SK-N-SH (cell line): ENCODE results near the gene PKNOX1. TPM values are rescaled to one million over a fixed set of nuclear protein-coding genes. Genes with fewer than 3 reads are reported as not detected.

ENCODE experiments used
- CTCF ChIA-PET: fragments of 300-600, 350-600 bp; formaldehyde crosslinking; extraction: SDS; loops from one replicate; lab custom pipeline; 2021; lab: Yijun Ruan, JAX
- POLR2A ChIA-PET: fragments of 350-600 bp; sonication (Branson Sonifier 250); formaldehyde crosslinking; extraction: SDS; loops from one replicate; lab custom pipeline; 2020; ENCODE audit warnings: antibody characterized with exemption, inconsistent platforms; lab: Yijun Ruan, JAX
- DNase-seq: peaks from one replicate; pipeline ENCODE4 v3.0.0; 2012
- H2AFZ ChIP-seq: fragments of 200-600 bp; sonication (generic); 2 replicates; pipeline ENCODE4 v1.8.1; 2016; ENCODE audit warnings: antibody characterized with exemption, mild to moderate bottlenecking, low read depth
- H3F3A ChIP-seq: fragments of 200-600 bp; sonication (generic); replicated peaks from 2 replicates; pipeline ENCODE3; 2016; ENCODE audit warnings: antibody characterized with exemption, mild to moderate bottlenecking; ENCODE audit not compliant: insufficient read depth
- H3K27ac ChIP-seq, 2 experiments: fragments of 200-500 bp in 1 of 2; fragments of 200-600 bp in 1 of 2; sonication (Bioruptor generic) in 1 of 2; sonication (generic), shearing (Covaris generic) in 1 of 2; 2 replicates each; pipeline versions ENCODE4 v1.5.1 to v1.6.1; 2014 to 2016; ENCODE audit warnings: low read depth in 2 of 2, inconsistent platforms in 1 of 2, low read length in 1 of 2, mild to moderate bottlenecking in 1 of 2, mixed read lengths in 1 of 2
- H3K27me3 ChIP-seq: fragments of 200-600 bp; sonication (generic), shearing (Covaris generic); 2 replicates; pipeline ENCODE4 v1.6.1; 2016; ENCODE audit warnings: mixed run types; ENCODE audit not compliant: insufficient read depth
- H3K36me3 ChIP-seq, 2 experiments: fragments of 200-500 bp in 1 of 2; fragments of 200-600 bp in 1 of 2; sonication (Bioruptor generic) in 1 of 2; sonication (generic) in 1 of 2; replicated peaks in 1 of 2; 2 replicates each; pipeline versions ENCODE3 to v1.5.1; 2014 to 2016; ENCODE audit warnings: low read length in 1 of 2, mild to moderate bottlenecking in 1 of 2; ENCODE audit not compliant: insufficient read depth in 2 of 2, control insufficient read depth in 1 of 2
- H3K4me1 ChIP-seq, 2 experiments: fragments of 200-500 bp in 1 of 2; fragments of 200-600 bp in 1 of 2; sonication (Bioruptor generic) in 1 of 2; sonication (generic), shearing (Covaris generic) in 1 of 2; 2 replicates each; pipeline versions ENCODE4 v1.5.1 to v1.6.1; 2014 to 2016; ENCODE audit warnings: low read depth in 1 of 2, low read length in 1 of 2, mixed run types in 1 of 2; ENCODE audit not compliant: insufficient read depth in 2 of 2, control insufficient read depth in 1 of 2
- H3K4me2 ChIP-seq: fragments of 200-600 bp; sonication (generic), shearing (Covaris generic); 2 replicates; pipeline ENCODE4 v1.6.1; 2017; ENCODE audit warnings: mixed run types
- H3K4me3 ChIP-seq, 2 experiments: fragments of 200-500 bp in 1 of 2; fragments of 200-600 bp in 1 of 2; sonication (Bioruptor generic) in 1 of 2; sonication (generic), shearing (Covaris generic) in 1 of 2; 2 replicates each; pipeline versions ENCODE4 v1.5.1 to v1.8.1; 2014 to 2016; ENCODE audit warnings: low read depth in 2 of 2, inconsistent platforms in 1 of 2, low read length in 1 of 2, mild to moderate bottlenecking in 1 of 2, mixed read lengths in 1 of 2, moderate library complexity in 1 of 2
- H3K79me2 ChIP-seq: fragments of 200-600 bp; sonication (generic); 2 replicates; pipeline ENCODE4 v1.8.1; 2017; ENCODE audit warnings: mild to moderate bottlenecking; ENCODE audit not compliant: insufficient read depth
- H3K9ac ChIP-seq: fragments of 200-600 bp; sonication (generic); 2 replicates; pipeline ENCODE4 v1.6.1; 2017; ENCODE audit warnings: mixed run types
- H3K9me2 ChIP-seq: fragments of 200-600 bp; sonication (generic); 2 replicates; pipeline ENCODE4 v1.6.1; 2017; ENCODE audit warnings: mixed run types
- H3K9me3 ChIP-seq: fragments of 200-600 bp; sonication (generic); 2 replicates; pipeline ENCODE4 v1.6.1; 2017; ENCODE audit warnings: mixed run types, mild to moderate bottlenecking, moderate library complexity
- H4K20me1 ChIP-seq: fragments of 200-600 bp; sonication (generic); 2 replicates; pipeline ENCODE4 v1.6.1; 2017; ENCODE audit warnings: mild to moderate bottlenecking, mixed run types; ENCODE audit not compliant: insufficient read depth
- EZH2phosphoT487 ChIP-seq: fragments of 200-600 bp; sonication (generic); IDR thresholded peaks from 2 replicates; pipeline ENCODE4 v1.6.1; 2017; ENCODE audit warnings: low read depth, mixed run types, mild to moderate bottlenecking, antibody characterized with exemption, moderate library complexity, borderline replicate concordance
- FOSL2 ChIP-seq: IDR thresholded peaks from 2 replicates; pipeline ENCODE4 v1.4.0; 2012; ENCODE audit warnings: low read depth, mild to moderate bottlenecking, moderate library complexity, borderline replicate concordance
- FOXJ3 ChIP-seq: sonication (generic); formaldehyde crosslinking; IDR thresholded peaks from 2 replicates; pipeline ENCODE4 v1.5.1; 2020; ENCODE audit warnings: mild to moderate bottlenecking, missing genetic modification reagents
- FOXM1 ChIP-seq: IDR thresholded peaks from 2 replicates; pipeline ENCODE4 v1.4.0; 2012; ENCODE audit warnings: low read depth, mild to moderate bottlenecking
- MXI1 ChIP-seq: IDR thresholded peaks from 2 replicates; pipeline ENCODE4 v1.6.1; 2012; ENCODE audit warnings: mild to moderate bottlenecking, low read depth, low read length, improper control_type of control experiment
- NFIC ChIP-seq: IDR thresholded peaks from 2 replicates; pipeline ENCODE4 v1.4.0; 2012; ENCODE audit warnings: borderline replicate concordance
- RAD21 ChIP-seq: IDR thresholded peaks from 2 replicates; pipeline ENCODE4 v1.6.1; 2012; ENCODE audit warnings: mild to moderate bottlenecking, low read length
- RFX5 ChIP-seq: IDR thresholded peaks from 2 replicates; pipeline ENCODE4 v1.6.1; 2012; ENCODE audit warnings: mild to moderate bottlenecking, improper control_type of control experiment, low read length
- RXRA ChIP-seq: IDR thresholded peaks from 2 replicates; pipeline ENCODE4 v1.4.0; 2012; ENCODE audit warnings: low read depth, mild to moderate bottlenecking, borderline replicate concordance
- YY1 ChIP-seq: IDR thresholded peaks from 2 replicates; pipeline ENCODE4 v1.4.0; 2012; ENCODE audit warnings: low read depth, mild to moderate bottlenecking
- whole genome bisulfite sequencing: methylation state at CpG from one replicate; pipeline ENCODE4 v1.1.6; 2017; ENCODE audit warnings: low lambda C conversion rate; 5-methylcytosine and 5-hydroxymethylcytosine counted together
- polyA plus RNA-seq, 3 experiments: library from polyadenylated mRNA; depleted of rRNA; stranded (reverse); fragments of >200 nt; gene quantifications; 2 replicates each; pipeline ENCODE4 v1.2.3, GENCODE V29; 2012
- TF ChIP-seq, protein P1 (sequence below): IDR thresholded peaks from 2 replicates; pipeline ENCODE4 v1.4.0; 2012; ENCODE audit warnings: low read depth, borderline replicate concordance
- TF ChIP-seq, protein P2 (sequence below): IDR thresholded peaks from 2 replicates; pipeline ENCODE4 v1.6.1; 2012; ENCODE audit warnings: mild to moderate bottlenecking, low read depth, low read length, moderate library complexity
- TF ChIP-seq, protein P3 (sequence below): IDR thresholded peaks from 2 replicates; pipeline ENCODE4; 2012
- TF ChIP-seq, protein P4 (sequence below): IDR thresholded peaks from 2 replicates; pipeline ENCODE4 v1.4.0; 2012; ENCODE audit warnings: low read depth
- TF ChIP-seq, protein P5 (sequence below): fragments of 150-350 bp; IDR thresholded peaks from 2 replicates; pipeline ENCODE4 v1.6.1; 2016; ENCODE audit warnings: mild to moderate bottlenecking, low read depth, low read length

The PKNOX1 gene
- polyA plus RNA-seq, 1 of the 3 experiments (the other 2 are of a cell fraction), result 21.7 TPM

DNA sequence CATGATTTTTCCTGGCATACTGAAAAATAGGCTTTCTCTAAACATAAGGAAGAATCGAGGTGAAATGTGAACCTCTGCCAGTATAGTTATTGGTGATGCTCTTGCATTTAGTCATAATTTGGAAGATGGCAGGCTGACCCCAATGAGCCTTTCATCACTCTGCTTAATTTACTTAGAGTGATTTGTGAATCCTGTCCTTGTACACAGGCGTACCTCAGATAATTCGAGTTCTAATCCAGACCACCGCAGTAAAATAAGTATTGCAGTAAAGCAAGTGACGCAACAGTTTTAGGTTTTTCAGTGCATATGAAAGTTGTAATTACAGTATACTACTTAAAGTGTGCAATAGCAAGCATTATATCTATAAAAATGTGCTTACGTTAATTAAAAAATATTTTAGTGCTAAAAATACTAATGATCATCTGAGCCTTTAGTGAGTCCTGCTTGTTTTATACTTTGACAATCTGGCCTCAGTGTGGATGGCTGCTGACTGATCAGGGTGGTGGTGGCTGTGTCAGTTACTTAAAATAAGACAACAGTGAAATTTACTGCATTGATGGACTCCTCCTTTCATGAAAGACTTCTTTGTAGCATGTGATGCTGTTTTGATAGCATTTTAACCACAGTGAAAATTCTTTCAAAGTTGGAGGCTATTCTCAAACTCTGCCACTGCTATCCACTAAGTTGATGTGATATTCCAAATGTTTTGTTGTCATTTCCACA is 1.7 kb downstream of the PKNOX1 start:
- Histone ChIP-seq H3K36me3 (peaks cover 0 to 7% of the 10 kb centered on the region in 2 experiments), H3K4me2 (peak overlapping the region; percentile 76), H3K9ac (peak overlapping the region; percentile 89), H3K27me3 (no peaks in the 10 kb centered on the region), H3K79me2 (peaks cover 53% of the 10 kb centered on the region), H3K9me3 (0 out of 2 replicates have a peak, but pooled peaks cover 4% of the 10 kb centered on the region), H2AFZ (no peak overlapping the region; the same call in 1 of the 2 replicates), H3K27ac (peak overlapping the region; percentile 88), H3K4me3 (peak overlapping the region; percentile 68 to 74), H3K9me2 (no peaks in the 10 kb centered on the region), H3F3A (peaks cover 3% of the 10 kb centered on the region), H4K20me1 (no peaks in the 10 kb centered on the region), H3K4me1 (peaks cover 0 to 11% of the 10 kb centered on the region in 2 experiments; a peak in 1 of 4 replicates)
- ChIA-PET POLR2A (interaction anchor here (0.6 kb wide), 1 partner anchor 208 kb away, joined by 3 read pairs; no protein-coding TSS in a partner anchor), CTCF (no interaction called here)
- TF ChIP-seq YY1 (no peak), RFX5 (no peak), FOXM1 (no peak), RXRA (no peak), EZH2phosphoT487 (no peak), FOXJ3 (CRISPR knock-in tag) (no peak), RAD21 (no peak), MXI1 (no peak), NFIC (no peak), FOSL2 (no peak)
- TF ChIP-seq, protein P1, sequence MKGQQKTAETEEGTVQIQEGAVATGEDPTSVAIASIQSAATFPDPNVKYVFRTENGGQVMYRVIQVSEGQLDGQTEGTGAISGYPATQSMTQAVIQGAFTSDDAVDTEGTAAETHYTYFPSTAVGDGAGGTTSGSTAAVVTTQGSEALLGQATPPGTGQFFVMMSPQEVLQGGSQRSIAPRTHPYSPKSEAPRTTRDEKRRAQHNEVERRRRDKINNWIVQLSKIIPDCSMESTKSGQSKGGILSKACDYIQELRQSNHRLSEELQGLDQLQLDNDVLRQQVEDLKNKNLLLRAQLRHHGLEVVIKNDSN, result no peak
- TF ChIP-seq, protein P2, sequence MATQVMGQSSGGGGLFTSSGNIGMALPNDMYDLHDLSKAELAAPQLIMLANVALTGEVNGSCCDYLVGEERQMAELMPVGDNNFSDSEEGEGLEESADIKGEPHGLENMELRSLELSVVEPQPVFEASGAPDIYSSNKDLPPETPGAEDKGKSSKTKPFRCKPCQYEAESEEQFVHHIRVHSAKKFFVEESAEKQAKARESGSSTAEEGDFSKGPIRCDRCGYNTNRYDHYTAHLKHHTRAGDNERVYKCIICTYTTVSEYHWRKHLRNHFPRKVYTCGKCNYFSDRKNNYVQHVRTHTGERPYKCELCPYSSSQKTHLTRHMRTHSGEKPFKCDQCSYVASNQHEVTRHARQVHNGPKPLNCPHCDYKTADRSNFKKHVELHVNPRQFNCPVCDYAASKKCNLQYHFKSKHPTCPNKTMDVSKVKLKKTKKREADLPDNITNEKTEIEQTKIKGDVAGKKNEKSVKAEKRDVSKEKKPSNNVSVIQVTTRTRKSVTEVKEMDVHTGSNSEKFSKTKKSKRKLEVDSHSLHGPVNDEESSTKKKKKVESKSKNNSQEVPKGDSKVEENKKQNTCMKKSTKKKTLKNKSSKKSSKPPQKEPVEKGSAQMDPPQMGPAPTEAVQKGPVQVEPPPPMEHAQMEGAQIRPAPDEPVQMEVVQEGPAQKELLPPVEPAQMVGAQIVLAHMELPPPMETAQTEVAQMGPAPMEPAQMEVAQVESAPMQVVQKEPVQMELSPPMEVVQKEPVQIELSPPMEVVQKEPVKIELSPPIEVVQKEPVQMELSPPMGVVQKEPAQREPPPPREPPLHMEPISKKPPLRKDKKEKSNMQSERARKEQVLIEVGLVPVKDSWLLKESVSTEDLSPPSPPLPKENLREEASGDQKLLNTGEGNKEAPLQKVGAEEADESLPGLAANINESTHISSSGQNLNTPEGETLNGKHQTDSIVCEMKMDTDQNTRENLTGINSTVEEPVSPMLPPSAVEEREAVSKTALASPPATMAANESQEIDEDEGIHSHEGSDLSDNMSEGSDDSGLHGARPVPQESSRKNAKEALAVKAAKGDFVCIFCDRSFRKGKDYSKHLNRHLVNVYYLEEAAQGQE, result no peak
- TF ChIP-seq, protein P3, sequence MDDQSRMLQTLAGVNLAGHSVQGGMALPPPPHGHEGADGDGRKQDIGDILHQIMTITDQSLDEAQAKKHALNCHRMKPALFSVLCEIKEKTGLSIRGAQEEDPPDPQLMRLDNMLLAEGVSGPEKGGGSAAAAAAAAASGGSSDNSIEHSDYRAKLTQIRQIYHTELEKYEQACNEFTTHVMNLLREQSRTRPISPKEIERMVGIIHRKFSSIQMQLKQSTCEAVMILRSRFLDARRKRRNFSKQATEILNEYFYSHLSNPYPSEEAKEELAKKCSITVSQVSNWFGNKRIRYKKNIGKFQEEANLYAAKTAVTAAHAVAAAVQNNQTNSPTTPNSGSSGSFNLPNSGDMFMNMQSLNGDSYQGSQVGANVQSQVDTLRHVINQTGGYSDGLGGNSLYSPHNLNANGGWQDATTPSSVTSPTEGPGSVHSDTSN, result no peak
- TF ChIP-seq, protein P4, sequence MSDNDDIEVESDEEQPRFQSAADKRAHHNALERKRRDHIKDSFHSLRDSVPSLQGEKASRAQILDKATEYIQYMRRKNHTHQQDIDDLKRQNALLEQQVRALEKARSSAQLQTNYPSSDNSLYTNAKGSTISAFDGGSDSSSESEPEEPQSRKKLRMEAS, result no peak
- TF ChIP-seq, protein P5, sequence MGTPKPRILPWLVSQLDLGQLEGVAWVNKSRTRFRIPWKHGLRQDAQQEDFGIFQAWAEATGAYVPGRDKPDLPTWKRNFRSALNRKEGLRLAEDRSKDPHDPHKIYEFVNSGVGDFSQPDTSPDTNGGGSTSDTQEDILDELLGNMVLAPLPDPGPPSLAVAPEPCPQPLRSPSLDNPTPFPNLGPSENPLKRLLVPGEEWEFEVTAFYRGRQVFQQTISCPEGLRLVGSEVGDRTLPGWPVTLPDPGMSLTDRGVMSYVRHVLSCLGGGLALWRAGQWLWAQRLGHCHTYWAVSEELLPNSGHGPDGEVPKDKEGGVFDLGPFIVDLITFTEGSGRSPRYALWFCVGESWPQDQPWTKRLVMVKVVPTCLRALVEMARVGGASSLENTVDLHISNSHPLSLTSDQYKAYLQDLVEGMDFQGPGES, result no peak
- no peak for DNase-seq
- 37% methylated on average over 6 of the region's 6 CpGs for WGBS
